Glomerular visceral epithelial cell (primary cell): ENCODE measurements around the gene TRAM1L1.

ENCODE experiments used
- DNase-seq: peaks from one replicate; pipeline ENCODE4 v3.0.0-alpha.2; 2016; ENCODE audit errors: extremely low spot score

Gene TRAM1L1

GRCh38 chr4:117084866-117085701 lies at the start of gene TRAM1L1:
Gene TRAM1L1, minus strand, starts transcription at chr4:117085576. Its CDS starts 183 bp downstream, at chr4:117085393.
- peak; percentile 70 for DNase-seq

- peak; percentile 95 for DNase-seq
Observed at GRCh38 chr4:117134386-117134785, 49.0 kb upstream of the TRAM1L1 start.

GRCh38 chr4:117096886-117097285 lies 11.5 kb upstream of the TRAM1L1 start:
- no peak for DNase-seq

GRCh38 chr4:117096462-117096861 lies 11.1 kb upstream of the TRAM1L1 start:
- no peak for DNase-seq

GRCh38 chr4:117093571-117093970 lies 8.2 kb upstream of the TRAM1L1 start:
- no peak for DNase-seq

GRCh38 chr4:117077760-117078159 lies 7.6 kb downstream of the TRAM1L1 start:
- no peak for DNase-seq

GRCh38 chr4:117068120-117068519 lies 17.3 kb downstream of the TRAM1L1 start:
- DNase-seq = no peak

- DNase-seq = peak; percentile 42
Observed at GRCh38 chr4:117063961-117064696, 21.2 kb downstream of the TRAM1L1 start.

- no peak for DNase-seq
Observed at GRCh38 chr4:117042962-117043361, 42.4 kb downstream of the TRAM1L1 start.
